ENCODE measurements around the gene MAP4.
"Not testable (repeated sequence)": the region's sequence is repeated elsewhere in the genome, so short reads cannot be mapped to it uniquely, and the experiment has no call there.

Gene MAP4

DNA sequence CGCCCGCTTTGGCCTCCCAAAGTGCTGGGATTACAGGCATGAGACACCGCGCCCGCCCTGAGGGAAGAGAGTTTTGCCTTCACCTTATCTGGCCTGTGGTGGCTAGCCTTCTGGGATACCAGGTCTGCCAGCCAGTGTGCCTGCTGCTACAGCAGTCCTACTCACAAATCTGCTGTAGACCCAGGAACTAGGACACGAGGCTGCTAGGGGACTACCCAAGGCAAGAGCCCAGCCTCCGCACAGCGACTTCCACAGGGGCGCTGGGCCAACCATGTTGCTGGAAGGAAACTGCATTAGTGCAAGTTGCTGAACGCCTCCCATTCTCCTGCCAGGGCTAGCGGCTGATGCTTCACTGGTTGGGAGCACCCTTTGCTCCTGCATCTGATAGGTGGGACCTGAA lies 159.5 kb downstream of the MAP4 start:
- DNase-seq: no peak

DNA sequence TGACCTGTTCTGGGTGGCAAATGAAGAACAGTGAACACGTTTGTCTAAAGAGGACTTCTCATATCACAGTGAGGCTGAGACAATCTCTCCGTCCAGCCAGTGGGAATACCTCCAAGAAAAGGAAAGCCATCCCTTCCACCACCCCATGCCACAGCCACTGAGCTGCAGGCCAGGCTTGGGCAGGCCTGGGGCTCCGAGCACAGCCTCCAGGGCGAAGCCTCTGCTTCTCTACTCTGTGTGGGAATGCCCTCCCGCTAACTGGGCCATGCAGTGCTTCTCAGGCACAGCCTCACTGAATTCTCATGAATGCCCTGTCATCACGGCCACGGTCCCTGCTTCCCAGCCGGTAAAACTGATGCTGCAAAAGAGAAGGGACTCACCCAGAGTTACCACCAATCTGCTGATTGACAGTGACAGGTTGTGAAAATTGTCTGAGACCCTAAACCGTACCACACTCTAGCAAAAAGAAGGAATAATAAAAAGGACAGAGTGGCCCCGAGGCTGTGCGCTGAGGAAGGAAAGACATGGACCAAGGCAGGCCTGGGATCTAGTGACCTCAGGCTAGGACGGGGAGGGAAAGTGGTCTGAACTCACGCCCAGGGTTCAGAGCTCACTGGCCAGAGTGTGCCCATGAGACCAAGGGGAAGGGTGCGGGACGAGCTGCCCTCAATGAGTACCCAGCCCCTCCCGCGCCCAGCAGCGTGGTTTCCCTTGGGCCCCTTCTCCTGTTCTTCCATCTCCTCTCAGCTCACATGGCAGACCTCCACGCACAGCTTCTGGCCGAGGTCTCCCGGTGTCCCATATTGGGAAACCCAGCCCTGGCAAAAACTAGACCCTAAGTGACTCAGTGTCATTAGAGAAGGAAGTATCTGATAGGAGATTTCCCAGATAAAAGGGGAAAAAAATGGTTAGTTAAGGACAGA lies 160.5 kb downstream of the MAP4 start:
- no peak for DNase-seq

DNA sequence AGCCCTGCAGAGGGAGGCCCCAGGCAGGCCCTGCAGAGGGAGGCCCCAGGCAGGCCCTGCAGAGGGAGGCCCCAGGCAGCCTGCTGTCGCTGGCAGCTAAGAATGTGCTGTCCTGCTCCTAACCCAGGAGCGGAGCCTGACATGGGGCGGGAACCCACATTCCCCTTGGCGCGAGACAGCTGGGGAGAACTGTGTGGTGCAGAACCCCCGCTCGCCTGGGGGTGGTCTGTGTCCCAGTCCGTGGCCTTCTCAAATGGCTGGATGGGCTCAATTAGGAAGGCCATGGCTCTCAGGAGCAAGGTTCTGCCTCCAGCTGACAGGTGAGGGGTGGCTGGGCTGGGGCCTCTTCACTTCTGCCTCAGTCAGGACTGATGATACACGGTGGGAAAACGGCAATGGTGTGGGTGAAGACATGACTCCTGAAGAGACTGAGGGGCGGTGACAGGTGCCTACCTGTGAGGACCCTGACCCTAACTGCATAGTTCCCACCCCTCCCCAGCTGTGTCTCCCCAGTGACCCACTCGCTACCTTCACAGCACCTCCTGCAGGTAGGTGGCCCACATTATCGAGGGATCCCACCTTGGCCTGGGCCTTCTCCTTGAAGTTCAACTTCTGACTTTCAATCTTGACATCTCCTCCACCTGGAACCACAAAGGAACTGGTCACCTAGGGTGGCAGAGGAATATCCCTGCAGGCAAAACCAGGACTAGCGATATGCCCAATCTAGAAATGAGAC lies 161.3 kb downstream of the MAP4 start:
- DNase-seq: no peak

DNA sequence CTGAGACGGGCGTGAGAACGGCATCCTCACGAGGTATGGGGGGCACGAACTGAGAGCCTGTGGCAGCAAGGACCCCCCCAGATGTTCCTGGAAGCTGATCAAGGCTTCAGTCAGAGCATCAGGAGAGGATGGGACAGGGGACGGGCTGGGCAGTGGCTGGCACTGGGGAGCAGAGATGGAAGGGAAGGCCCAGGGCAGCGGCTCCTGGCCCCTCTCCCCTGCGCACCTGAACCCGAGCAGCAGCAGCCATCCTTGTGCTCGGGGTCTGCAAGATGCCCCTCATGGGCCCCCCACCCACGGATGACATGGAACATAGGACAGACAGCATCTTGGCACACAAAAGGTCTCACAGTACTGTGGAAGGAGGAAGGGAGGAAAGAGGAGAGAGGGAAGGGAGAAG lies 161.9 kb downstream of the MAP4 start:
- no peak for DNase-seq

DNA sequence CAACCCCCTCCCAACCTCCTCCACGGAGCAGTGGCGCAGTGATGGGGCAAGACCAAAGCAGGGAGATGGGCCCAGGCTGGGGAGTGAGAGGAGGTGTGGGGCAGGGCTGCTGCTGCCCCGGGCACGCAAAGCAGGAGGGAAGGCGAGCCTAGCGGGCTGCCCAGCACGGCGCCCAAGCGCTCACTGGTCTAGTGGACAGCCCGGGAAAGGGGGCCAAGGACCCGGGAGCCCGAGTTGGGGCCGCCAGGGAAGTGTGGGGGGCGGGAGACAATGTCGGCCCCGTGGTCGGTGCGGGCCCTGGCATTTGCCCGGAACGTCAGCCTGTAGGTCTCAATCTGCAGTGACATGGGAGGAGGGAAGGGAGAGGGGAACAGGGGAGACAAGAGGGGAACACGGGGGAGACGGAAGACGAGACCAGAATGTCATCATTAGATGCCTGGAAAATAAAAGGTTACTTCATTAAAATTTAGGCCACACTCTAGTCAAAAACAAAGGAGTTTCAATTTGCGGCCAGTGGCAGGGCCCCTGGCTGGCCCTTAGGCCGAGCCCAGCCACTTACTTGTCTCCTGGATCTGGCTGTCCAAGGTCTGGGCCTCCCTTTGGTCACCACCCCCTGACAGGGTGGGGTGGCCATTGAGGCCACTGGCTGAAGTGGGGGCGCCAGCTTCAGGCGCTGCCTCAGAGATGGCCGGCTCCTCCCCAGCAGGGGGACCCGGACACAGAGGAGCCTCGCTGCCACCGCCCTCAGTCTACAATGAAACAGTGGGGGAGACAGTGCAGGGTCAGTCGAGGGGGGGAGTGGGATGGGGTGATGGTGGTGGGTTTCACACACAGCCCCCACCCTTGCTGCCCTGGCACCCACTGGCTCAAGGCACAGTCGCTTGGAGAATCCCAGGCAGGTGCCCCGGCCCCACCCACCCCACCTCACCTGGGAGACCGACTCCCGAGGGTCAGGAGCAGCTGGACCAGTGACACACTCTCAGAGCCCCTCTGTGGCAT lies 163.3 kb downstream of the MAP4 start:
- no peak for DNase-seq

DNA sequence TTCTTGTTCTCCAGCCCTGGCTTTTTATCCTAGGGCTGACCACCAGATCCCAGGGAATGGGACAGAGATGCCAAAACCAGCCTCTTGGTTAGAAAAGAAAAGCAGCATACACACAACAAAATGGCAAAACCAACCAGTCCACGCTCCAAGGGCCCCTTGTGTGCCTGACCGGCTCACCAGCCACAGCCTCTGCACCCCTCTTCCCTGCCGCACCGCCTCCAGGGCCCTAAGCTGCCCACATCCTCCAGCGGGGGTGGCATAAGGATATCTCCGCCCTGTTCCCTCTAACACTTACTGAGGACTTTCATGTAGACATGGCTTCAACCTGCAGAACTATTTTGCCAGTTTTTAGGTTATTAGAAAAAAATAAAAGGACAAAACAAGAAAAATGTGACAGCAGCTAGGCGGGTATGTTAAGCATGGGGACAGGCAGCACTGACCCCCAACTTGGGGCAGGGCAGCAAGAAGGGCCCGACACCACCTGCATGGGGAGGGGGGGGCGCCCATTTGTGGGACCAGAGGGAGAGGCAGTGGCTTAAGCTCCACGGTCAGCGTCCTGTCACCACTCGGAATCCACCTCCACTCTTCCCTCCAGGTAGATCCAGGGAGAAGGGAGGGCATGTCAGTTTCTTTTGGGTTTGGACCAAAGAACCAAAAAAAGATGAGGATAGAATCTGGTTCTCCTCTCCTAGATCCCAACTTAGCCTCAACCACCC lies 164.2 kb downstream of the MAP4 start:
- DNase-seq: no peak

DNA sequence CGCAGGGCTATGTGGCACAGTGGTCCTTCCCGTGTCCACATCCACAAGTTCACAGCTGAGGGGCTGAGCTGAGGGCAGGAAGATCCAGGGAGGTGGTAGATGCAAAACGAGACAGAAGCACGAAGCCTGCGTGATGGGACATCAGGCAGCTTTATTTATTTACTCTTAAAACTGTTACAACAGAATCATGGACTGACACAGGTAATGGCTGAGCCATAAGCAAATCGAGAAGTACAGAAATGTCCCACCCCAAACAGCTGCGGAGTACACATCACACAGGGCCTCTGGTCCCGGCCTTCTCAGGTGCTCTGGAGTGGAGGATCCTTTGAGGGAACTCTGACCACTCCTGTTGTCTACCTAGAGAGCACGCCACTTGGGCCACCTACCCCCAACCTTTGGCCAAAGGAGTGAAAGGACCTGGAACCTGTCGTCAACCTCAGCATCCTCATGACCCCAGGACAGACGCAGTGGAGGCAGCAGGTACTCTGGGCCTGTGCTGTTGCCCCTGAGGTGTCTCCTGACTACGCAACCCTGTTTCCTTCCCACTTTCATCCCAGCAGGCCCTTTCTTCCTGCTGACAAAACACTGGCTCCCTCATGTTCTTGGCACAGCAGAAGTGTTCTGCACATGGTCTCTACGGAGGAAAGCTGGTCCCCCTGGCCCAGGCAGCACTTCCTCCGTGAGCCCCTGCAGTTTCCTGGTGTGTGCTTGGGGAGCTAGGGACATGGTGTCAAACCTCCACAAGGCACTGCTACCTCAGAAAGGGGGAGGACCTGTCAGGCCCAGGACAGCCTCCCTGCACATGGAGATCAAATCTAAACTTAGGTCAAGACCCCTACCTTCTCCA lies 165.4 kb downstream of the MAP4 start:
- DNase-seq: no peak

DNA sequence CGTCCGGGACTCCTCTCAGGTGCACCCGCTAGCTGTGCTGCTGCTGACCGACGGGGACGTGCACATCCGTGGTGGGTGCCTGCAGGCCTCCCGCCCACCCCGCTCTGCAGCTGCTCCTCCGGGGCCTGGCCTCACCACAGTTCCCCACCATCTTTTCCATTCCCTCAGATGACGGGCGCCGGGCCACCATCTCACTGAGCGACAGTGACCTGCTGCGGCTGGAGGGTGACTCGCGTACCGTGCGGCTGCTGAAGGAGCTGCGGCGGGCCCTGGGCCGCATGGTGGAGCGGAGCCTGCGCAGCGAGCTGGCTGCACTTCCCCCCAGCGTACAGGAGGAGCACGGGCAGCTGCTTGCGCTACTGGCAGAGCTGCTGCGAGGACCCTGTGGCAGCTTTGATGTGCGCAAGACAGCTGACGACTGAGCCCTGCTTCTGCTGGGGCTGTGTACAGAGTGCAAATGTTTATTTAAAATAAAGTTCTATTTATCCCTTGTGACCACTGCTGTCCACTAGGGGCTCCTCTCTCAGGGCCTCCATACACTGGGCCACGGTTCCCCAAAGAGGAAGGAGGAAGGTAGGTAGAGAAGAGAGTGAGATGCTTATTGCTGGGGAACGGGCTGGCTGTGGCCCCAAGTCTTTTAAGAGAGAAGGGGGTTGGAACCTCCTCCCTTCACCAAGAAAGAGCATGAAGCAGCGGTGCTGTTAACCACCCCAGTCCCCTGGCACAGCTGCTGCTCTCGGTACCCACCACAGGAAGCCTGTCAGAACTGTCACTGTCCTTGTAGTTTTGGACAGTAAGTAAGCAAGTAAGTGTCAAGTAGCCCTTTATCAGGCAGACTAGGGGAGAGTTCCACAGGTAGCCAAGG lies 166.3 kb downstream of the MAP4 start:
- no peak for DNase-seq

DNA sequence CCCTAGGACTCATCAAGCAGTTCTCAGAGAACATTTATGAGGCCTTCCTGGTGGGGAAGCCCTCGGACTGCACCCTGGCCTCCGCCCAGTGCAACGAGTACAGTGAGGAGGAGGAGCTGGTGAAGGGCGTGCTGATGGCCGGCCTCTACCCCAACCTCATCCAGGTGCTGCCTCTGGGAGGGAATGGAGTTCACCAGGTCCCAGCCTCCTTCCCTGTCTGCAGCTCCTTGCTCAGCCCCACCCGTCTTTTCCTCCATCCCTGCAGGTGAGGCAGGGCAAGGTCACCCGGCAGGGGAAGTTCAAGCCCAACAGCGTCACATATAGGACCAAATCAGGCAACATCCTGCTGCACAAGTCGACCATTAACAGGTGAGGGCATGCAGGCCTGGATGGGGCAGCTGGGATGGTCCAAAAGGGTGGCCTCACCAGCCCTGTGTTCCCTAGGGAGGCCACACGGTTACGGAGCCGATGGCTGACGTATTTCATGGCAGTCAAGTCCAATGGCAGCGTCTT lies 167.0 kb downstream of the MAP4 start:
- no peak for DNase-seq

DNA sequence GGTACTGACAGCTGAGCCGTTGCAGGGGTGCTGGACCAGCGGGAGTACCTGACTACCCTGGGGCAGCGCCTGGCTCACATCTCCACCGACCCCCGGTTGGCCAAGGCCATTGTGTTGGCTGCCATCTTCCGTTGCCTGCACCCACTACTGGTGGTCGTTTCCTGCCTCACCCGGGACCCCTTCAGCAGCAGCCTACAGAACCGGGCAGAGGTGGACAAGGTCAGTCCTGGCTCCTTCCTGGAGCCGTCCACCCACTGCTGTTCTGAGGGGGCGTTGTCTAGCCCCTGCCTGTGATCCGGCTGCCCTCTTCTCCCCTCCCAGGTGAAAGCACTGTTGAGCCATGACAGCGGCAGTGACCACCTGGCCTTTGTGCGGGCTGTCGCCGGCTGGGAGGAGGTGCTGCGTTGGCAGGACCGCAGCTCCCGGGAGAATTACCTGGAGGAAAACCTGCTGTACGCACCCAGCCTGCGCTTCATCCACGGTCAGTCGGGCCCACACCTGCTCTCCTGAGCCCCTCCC lies 167.6 kb downstream of the MAP4 start:
- no peak for DNase-seq

DNA sequence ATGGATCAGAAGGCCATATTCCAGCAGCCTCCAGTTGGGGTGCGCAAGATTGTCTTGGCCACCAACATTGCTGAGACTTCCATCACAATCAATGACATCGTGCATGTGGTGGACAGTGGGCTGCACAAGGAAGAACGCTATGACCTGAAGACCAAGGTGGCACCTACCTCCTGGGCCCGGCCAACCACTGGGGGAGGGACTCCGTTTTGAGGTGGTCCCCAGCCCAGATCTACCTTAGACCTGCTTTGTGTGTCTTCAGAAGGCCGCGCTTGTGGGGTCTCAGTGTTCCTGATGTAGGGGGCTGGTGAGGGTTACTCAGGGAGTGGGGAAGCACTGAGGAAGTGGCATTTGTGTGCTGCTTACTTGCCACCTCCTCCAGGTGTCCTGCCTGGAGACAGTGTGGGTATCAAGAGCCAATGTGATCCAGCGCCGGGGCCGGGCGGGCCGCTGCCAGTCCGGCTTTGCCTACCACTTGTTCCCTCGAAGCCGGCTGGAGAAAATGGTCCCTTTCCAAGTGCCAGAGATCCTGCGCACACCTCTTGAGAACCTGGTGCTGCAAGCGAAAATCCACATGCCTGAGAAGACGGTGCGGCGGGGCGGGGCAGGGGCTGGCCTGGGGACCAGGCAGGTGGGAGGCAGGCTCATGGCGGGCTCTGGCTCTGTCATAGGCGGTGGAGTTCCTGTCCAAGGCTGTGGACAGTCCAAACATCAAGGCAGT lies 168.3 kb downstream of the MAP4 start:
- DNase-seq: no peak

DNA sequence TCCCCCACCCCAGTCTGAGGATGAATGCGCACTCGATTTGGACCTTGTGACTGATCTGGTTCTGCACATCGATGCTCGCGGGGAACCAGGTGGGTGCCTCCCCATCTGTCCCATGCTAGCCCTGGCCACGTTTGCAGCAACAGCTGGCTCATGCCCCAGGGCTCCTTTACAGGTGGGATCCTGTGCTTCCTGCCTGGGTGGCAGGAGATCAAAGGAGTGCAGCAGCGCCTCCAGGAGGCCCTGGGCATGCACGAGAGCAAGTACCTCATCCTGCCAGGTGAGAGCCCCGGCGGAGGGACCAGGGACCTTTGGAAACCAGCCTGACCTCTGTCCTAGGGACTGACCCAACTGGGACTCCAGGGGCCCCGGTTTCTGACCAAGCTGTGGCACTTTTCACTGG lies 169.0 kb downstream of the MAP4 start:
- no peak for DNase-seq

DNA sequence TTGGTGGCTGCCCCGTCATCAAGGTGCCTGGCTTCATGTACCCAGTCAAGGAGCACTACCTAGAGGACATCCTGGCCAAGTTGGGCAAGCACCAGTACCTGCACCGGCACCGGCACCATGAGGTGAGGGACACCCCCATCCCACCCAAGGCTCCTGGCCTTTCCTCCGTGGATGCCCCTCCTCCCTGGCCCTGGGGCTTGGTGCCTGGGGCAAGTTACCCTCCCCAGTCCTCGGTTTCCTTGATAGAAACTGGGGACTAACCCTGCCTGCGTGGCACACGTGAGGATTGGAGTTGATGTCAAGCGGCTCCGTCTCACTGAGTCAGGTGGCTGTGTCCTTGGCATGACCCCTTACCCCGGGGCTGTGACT lies 169.4 kb downstream of the MAP4 start:
- no peak for DNase-seq

DNA sequence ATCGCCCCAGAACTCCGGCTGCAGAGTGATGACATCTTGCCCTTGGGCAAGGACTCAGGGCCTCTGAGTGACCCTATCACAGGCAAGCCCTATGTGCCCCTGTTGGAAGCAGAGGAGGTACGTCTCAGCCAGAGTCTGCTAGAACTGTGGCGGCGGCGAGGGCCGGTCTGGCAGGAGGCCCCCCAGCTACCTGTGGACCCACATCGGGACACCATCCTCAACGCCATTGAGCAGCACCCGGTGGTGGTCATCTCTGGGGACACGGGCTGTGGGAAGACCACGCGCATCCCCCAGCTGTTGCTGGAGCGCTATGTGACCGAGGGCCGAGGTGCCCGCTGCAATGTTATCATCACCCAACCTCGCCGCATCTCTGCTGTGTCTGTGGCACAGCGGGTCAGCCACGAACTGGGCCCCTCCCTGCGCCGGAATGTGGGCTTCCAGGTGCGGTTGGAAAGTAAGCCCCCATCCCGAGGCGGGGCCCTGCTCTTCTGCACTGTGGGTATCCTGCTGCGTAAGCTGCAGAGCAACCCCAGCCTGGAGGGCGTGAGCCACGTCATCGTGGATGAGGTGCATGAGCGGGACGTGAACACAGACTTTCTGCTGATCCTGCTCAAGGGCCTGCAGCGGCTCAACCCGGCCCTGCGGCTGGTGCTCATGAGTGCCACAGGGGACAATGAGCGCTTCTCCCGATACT lies 169.9 kb downstream of the MAP4 start:
- no peak for DNase-seq

DNA sequence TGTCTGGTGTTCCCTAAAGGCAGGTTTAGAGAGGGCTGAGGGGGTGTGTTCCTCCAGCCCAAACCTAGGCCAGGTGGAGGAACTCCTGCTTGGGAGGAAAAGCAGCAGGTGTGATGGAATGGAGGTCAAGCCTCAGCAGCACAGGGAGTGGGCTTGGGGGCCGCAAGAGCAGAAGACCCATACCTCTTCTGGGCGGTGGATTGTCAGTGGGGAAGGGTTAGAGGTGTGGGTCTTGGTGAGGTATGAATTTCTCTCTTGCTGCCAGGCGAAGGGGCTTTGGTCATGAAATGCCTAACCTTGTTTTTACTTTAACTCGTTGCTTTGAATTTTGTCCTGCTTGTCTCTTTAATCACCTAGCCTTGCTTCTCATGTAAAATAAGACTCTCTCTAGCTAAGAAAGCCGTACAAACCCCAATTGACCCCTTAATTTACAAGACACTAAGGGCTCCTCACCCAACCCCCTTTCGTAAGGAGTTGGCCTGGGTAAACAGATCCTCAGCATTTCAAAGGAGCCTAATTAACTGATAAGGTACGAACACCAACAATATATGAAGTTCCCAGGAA lies 174.3 kb downstream of the MAP4 start:
- DNase-seq: no peak

DNA sequence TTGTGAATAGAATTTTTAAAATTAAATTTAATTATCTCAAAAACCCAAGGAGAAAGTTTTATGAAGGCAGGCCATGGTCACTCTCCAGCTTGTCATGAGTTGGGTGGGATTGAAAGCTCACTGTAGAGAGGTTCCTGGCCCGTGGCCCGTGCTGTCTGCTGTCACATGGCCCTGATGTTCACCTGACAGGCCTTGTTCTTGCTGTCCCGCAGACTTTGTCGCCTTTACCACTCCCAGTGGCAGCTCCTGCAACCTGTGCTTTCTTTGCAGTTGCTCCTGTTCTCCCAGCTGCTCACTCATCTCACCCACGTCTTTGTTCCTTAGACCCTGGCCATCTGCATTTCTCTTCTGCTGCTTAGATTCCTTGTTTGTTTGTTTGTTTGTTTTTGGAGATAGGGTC lies 177.7 kb downstream of the MAP4 start:
- no peak for DNase-seq

DNA sequence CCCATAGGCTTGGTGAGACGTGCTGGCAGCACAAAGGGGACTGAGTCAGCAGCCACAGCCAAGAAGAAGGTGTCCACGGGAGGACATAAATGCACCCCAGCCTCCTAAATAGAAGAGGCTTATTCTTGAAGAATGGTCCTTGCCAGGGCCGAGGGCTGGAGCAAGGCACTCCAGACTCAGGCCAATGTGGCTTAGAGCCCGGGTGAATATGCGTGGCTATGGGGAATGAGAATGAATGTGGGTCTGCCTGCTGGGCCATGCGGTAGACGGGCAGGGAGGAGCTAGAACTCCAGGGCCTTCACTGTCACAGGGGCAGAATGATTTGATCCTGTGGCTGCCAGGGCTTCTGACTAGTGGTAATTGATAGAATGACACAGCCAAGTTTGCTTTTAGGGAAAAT lies 179.2 kb downstream of the MAP4 start:
- DNase-seq: no peak

DNA sequence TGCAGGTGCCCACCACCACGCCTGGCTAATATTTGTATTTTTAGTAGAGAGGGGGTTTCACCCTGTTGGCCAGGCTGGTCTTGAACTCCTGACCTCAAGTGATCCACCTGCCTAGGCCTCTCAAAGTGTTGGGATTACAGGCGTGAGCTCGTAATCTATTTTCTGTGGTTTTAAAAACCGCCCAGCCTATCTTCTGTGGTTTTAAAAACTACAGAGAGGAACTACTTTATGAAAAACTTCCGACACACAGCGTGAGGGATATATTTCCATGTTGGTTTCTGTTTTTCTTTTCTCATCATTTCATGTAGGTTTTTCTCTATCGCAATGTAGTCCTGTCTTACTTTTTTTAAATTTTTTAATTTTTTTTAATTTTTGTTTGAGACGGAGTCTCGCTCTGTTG lies 186.7 kb downstream of the MAP4 start:
- DNase-seq: not testable (repeated sequence)
